Gastrocnemius medialis (tissue), 4 donors: ENCODE data around the gene MED12L.

Source experiments
- CTCF ChIP-seq, 5 experiments: fragments of 450-650 bp in 3 of 5; fragments of 200-600 bp in 2 of 5; sonication (generic) in 2 of 5; IDR thresholded peaks in 4 of 5; conservative IDR thresholded peaks in 1 of 5; 1 replicate in 4 of 5; 2 replicates in 1 of 5; pipeline ENCODE4 v1.5.1; 2016 to 2019; ENCODE audit warnings: antibody characterized with exemption in 5 of 5, mild to moderate bottlenecking in 3 of 5, moderate library complexity in 3 of 5
- POLR2A ChIP-seq, 2 donors: fragments of 450-650 bp; IDR thresholded peaks; one replicate each; pipeline ENCODE4 v1.6.1; 2017; ENCODE audit warnings: antibody characterized with exemption in 2 of 2, mild to moderate bottlenecking in 2 of 2, moderate library complexity in 2 of 2

- TF ChIP-seq CTCF (IDR thresholded peaks at IDR 0.05 in 4 of 5, conservative IDR thresholded peaks at IDR 0.05 in 1 of 5) (no peak), POLR2A (IDR thresholded peaks at IDR 0.05) (no peak)
Measured at GRCh38 chr3:151393146-151393830, 307.8 kb downstream of the MED12L start.
